Ecto neural progenitor cell (in vitro differentiated cells): ENCODE results near the gene ZIC4.
A peak's percentile ranks its signal among the peaks of the same experiment; 100 is the strongest.

Source experiments
- DNase-seq: peaks from one replicate; pipeline ENCODE4 v3.0.0-alpha.2; 2018; ENCODE audit warnings: low spot score

Gene ZIC4

GRCh38 chr3:147406028-147406931, at the start of gene ZIC4:
ZIC4 (minus strand) TSS chr3:147406543; CDS start chr3:147402797, 3,746 bp downstream.
- DNase-seq: peak; percentile 41

GRCh38 chr3:147449669-147450068, 43.3 kb upstream of the ZIC4 start:
- DNase-seq: no peak

GRCh38 chr3:147447224-147447623, 40.9 kb upstream of the ZIC4 start:
- no peak for DNase-seq

DNA sequence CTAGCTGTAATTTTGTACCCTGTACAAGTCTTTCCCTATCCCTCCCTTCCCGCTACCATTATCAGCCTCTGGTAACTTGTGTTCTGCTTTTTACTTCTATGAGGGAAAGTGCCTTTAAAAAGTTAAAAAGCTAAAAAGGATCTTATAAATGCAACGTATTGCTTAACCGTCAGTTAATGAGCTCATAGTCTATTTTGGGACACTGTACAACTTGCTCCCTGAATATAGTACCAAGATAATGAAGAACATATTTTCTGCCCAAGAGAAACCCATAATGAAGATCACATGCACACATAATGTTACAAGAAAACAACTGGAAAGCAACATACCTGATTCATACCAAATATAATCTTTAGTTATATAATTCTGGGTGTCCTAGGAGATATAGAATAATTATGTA, 25.4 kb upstream of the ZIC4 start:
- DNase-seq: no peak

GRCh38 chr3:147428754-147429153, 22.4 kb upstream of the ZIC4 start:
- DNase-seq: no peak

DNA sequence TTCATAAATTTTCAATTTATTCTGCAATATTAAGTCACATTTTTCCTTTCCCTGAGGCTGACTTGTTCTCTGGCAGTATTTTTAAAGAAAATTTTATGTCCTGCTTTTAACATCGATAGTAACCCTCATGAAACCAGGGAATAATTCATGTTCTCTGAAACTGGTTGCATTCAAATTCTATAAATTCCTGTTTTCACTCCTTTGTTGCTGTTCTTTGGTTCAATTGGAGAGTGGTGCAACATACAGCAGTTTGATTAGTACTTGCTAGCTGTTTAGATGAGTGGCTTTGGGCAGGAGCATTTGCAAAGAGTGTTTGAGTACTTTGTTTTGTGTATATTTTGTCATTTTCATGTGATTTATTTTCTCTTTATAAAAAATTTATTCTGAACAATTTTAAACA, 22.0 kb upstream of the ZIC4 start:
- DNase-seq: no peak

DNA sequence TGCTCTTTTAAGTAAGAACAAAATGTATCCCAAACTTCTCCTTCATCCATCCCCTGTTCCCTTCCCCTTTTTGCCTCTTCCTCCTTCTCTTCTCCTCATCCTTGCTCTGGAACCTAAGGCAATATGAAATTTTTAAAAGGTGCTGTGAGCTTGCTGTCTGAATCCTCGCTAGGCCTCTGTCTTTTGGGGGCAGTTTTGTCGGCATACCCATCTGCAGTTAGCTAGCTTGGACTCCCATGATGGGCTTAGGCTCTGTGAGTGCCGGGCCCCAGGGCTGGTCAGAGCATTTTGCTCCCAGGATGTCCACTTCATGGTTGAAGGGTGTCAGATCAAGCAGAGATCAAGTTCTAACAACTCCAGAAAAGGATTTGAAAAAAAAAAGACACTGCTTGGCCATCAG, 21.4 kb upstream of the ZIC4 start:
- no peak for DNase-seq

GRCh38 chr3:147426931-147427330, 20.6 kb upstream of the ZIC4 start:
- no peak for DNase-seq

- DNase-seq: no peak
These were observed 19.1 kb upstream of the ZIC4 start for GRCh38 chr3:147425388-147425850.

DNA sequence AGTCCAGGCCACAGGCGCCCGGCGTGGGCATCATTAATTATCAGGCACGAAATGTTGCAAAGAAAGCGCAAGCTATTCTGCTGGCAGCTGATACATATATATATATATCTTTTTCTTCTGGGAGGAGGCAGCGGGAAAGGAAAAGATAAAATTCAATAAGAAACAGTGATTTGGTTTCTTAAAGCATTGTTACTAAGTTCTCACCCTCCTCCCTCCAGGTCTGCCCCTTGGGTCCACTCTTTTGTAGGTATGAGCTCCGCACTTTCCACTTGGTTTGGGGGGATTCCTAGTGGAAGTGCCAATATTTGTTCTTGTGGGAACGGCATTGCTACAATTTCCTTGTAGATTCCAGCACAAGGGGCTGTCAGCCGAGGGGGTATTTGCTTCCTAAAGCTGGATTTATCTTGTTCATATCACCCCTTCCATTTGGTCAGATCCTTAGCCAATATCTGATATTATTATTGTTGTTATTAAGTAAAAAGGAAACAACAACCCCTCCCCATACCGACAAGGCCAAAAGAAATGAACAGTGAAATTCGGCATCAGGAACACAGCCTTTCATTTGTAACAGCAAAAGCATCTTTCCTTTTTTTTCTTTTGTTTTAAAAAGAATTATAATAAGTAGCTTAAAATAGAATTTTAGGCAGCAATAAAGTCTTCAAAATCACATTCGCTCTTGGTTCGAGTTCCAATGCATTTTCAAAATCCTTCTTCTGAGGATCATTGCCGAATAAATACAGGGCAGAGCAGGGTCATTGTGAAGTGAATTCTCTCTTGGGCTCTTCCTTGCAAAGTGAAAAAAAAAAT, 18.4 kb upstream of the ZIC4 start:
- DNase-seq: no peak

DNA sequence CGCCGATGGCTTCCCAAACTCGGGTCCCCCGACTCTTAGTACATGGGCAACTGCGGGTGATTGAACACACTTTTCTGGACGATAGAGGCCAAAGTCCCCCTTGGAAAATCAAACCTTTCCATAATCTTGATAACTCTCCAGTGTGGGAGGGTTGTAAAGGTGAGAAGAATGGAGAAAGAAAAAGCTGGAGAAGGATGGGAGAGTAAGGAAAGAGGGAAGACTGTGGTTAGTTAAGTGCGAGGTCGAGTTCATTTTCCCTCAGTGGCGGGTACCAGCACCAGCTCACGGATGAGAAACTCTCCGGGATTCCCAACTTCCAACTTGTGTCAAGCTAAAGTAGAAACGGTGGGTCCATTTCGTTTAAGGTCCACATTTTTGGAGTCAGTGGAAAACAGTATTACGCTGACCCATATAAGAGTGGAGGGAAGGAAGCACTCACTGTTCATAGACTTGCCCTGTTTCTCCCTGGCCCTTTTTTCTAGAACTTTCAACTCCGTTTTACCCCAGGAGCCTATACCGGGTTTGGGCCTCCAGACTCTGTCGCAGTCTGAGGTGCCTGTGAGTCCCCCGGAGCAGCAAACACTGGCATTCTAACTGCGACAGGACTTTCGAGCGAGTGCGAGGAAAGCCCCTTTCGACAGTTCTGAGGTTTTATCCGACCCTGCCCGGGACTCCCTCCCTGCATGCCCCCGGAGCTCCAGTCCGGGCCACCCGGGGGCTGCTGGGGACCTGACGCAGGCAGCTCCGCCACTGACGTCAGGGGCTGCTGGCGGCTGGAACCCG, 17.6 kb upstream of the ZIC4 start:
- DNase-seq: peak; percentile 64

GRCh38 chr3:147423537-147423797, 17.1 kb upstream of the ZIC4 start:
- DNase-seq: no peak

DNA sequence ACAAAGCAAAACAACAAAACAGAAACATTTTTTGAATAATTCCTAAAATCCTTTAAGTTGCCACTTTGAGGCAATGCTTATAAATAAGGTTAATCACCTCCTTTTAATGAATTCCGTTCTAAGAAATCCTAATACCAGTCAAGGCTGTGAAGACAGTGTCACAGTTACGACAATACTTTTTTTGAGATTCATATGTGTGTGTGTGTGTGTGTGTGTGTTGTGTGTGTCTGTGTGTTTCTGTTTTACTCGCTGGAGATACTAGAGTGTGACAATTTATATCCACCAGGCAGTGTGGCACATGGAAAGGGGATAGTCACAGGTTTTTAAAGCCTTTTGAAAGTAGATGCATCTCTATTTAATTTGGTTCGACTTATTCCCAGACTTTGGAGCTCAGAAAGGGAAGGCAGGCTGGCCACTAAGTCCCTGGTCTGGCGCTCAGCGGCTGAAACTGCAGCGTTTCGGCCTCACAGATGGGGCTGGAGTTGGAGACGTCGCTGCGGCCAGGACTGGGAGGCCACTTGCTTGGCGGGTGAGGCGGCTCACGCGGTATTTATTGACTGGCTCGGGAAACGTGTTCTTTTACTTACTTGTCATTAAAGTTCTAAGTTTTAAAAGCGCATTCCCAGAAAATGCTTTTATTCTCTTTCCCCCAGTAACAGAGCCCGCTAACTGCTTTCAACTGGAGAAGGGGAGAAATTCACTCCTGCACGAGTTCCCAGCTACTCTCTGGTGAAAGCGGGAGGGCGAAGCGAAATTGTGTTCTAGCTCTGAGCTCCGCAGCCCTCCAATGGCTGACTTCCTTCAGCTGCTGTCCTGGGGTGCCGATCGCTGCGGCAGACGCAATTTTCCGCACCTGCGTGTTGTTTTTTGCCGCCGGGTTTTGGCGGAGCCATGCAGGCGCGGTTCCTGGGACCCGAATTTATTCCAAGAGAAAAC, 16.5 kb upstream of the ZIC4 start:
- peak; percentile 77 for DNase-seq

- DNase-seq: peak; percentile 52
These were observed 15.9 kb upstream of the ZIC4 start for GRCh38 chr3:147422196-147422595.

- DNase-seq: peak; percentile 78
These were observed 15.0 kb upstream of the ZIC4 start for GRCh38 chr3:147421184-147421912.

- DNase-seq: peak; percentile 52
These were observed 14.2 kb upstream of the ZIC4 start for GRCh38 chr3:147420353-147421183.

- no peak for DNase-seq
These were observed 13.5 kb upstream of the ZIC4 start for GRCh38 chr3:147419781-147420224.

DNA sequence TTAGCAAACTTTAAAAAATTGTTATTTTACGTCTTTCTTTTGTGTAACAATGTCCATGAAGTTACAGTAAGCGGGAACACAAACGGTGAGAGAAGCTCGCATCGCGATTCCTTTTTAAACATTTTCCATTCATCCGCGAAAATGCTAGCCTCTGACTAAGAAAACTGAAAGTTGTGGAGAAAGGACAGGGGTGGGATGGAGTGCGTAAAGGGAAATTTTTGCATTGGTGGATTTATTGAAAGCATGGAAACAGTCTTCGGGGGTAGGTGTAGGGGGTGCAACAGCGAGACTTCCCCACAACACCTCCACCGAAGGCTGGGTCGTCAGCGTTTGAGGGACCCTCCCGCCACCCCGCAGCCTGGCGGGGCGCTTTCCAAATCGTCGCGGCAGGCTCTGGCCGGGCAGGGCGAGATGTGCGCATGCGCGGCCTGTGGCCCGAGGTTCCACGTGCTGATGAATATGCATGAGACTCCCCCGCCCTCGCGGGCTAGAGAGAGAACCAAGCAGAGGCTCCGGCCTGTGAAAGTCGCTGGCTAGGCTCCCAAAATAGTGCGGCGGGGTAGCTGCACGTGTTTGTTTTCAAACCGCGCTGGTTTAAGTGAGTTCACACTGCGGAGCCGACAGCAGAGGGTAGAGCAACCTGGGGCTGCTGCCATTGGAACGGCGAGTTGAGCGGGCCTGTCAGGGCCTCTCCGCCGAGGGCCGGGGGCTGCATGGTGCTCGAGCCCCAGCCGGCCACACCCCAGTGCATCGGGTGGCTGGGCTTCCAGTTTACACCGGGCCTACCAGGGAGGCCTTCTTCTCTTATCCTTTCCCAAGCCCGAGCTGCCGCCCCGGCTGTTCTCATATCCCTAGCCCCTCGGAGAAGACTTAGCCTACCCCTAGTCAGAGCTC, 12.7 kb upstream of the ZIC4 start:
- DNase-seq: peak; percentile 95

- no peak for DNase-seq
These were observed 12.0 kb upstream of the ZIC4 start for GRCh38 chr3:147418371-147418781.
